Measurements from ENCODE around the gene VEGFA. TPM values are rescaled to one million over a fixed set of nuclear protein-coding genes. Genes with fewer than 3 reads are reported as not detected.

VEGFA gene
- polyA plus RNA-seq, 1 donor = 198 TPM

- H3K4me1 ChIP-seq (ENCODE audit: control insufficient read depth, insufficient read depth, low read length) = no peaks in the 10 kb centered on the region
- peaks cover 9% of the 10 kb centered on the region for H3K9me3 ChIP-seq (ENCODE audit: control insufficient read depth, low read depth, low read length)
- H3K36me3 ChIP-seq (ENCODE audit: control insufficient read depth, insufficient read depth, low read length) = no peaks in the 10 kb centered on the region
- DNase-seq = no peak
- H3K27ac ChIP-seq (ENCODE audit: low read length) = no peak overlapping the region
- no CpG with 5 or more reads among the region's 3 CpGs for WGBS (ENCODE audit: insufficient coverage, low lambda C conversion rate)
- H3K4me3 ChIP-seq (ENCODE audit: low read length) = no peak overlapping the region
- no peaks in the 10 kb centered on the region for H3K27me3 ChIP-seq (ENCODE audit: control insufficient read depth, insufficient read depth, low read length)
Measured at GRCh38 chr6:43727634-43728033, 42.4 kb upstream of the VEGFA start.

- DNase-seq = no peak
- WGBS (ENCODE audit: insufficient coverage, low lambda C conversion rate) = 100% methylated on average over 1 of the region's 2 CpGs
Measured at GRCh38 chr6:43728586-43728985, 41.4 kb upstream of the VEGFA start.

GRCh38 chr6:43729537-43729936 lies 40.5 kb upstream of the VEGFA start:
- H3K36me3 ChIP-seq (ENCODE audit: control insufficient read depth, insufficient read depth, low read length) = no peaks in the 10 kb centered on the region
- no peak for DNase-seq
- no CpG with 5 or more reads among the region's 6 CpGs for WGBS (ENCODE audit: insufficient coverage, low lambda C conversion rate)

More at GRCh38 chr6:43728586-43728985, 41.4 kb upstream of the VEGFA start:
- no peaks in the 10 kb centered on the region for H3K36me3 ChIP-seq (ENCODE audit: control insufficient read depth, insufficient read depth, low read length)
- peaks cover 9% of the 10 kb centered on the region for H3K9me3 ChIP-seq (ENCODE audit: control insufficient read depth, low read depth, low read length)
- no peak overlapping the region for H3K4me3 ChIP-seq (ENCODE audit: low read length)
- no peaks in the 10 kb centered on the region for H3K27me3 ChIP-seq (ENCODE audit: control insufficient read depth, insufficient read depth, low read length)
- no peak overlapping the region for H3K27ac ChIP-seq (ENCODE audit: low read length)
- H3K4me1 ChIP-seq (ENCODE audit: control insufficient read depth, insufficient read depth, low read length) = no peaks in the 10 kb centered on the region

GRCh38 chr6:43730634-43731033 lies 39.4 kb upstream of the VEGFA start:
- peaks cover 9% of the 10 kb centered on the region for H3K9me3 ChIP-seq (ENCODE audit: control insufficient read depth, low read depth, low read length)
- no peaks in the 10 kb centered on the region for H3K4me1 ChIP-seq (ENCODE audit: control insufficient read depth, insufficient read depth, low read length)
- DNase-seq = no peak
- no peaks in the 10 kb centered on the region for H3K36me3 ChIP-seq (ENCODE audit: control insufficient read depth, insufficient read depth, low read length)
- H3K27ac ChIP-seq (ENCODE audit: low read length) = no peak overlapping the region
- no peaks in the 10 kb centered on the region for H3K27me3 ChIP-seq (ENCODE audit: control insufficient read depth, insufficient read depth, low read length)
- H3K4me3 ChIP-seq (ENCODE audit: low read length) = no peak overlapping the region

More at GRCh38 chr6:43729537-43729936, 40.5 kb upstream of the VEGFA start:
- Histone ChIP-seq H3K27me3 (ENCODE audit: control insufficient read depth, insufficient read depth, low read length) (no peaks in the 10 kb centered on the region), H3K4me1 (ENCODE audit: control insufficient read depth, insufficient read depth, low read length) (no peaks in the 10 kb centered on the region), H3K4me3 (ENCODE audit: low read length) (no peak overlapping the region), H3K27ac (ENCODE audit: low read length) (no peak overlapping the region), H3K9me3 (ENCODE audit: control insufficient read depth, low read depth, low read length) (peaks cover 9% of the 10 kb centered on the region)

GRCh38 chr6:43733471-43734293 lies 36.3 kb upstream of the VEGFA start:
- H3K4me1 ChIP-seq (ENCODE audit: control insufficient read depth, insufficient read depth, low read length) = peaks cover 15% of the 10 kb centered on the region
- H3K9me3 ChIP-seq (ENCODE audit: control insufficient read depth, low read depth, low read length) = peaks cover 9% of the 10 kb centered on the region
- WGBS (ENCODE audit: insufficient coverage, low lambda C conversion rate) = no CpG with 5 or more reads among the region's 10 CpGs
- no peaks in the 10 kb centered on the region for H3K27me3 ChIP-seq (ENCODE audit: control insufficient read depth, insufficient read depth, low read length)
- no peaks in the 10 kb centered on the region for H3K36me3 ChIP-seq (ENCODE audit: control insufficient read depth, insufficient read depth, low read length)
- H3K4me3 ChIP-seq (ENCODE audit: low read length) = no peak overlapping the region
- no peak for DNase-seq
- no peak overlapping the region for H3K27ac ChIP-seq (ENCODE audit: low read length)

GRCh38 chr6:43734294-43734665 lies 35.7 kb upstream of the VEGFA start:
- DNase-seq = no peak
- WGBS (ENCODE audit: insufficient coverage, low lambda C conversion rate) = no CpG with 5 or more reads among the region's 3 CpGs
- peaks cover 9% of the 10 kb centered on the region for H3K9me3 ChIP-seq (ENCODE audit: control insufficient read depth, low read depth, low read length)

GRCh38 chr6:43735642-43736199 lies 34.3 kb upstream of the VEGFA start:
- Histone ChIP-seq H3K9me3 (ENCODE audit: control insufficient read depth, low read depth, low read length) (peaks cover 4% of the 10 kb centered on the region), H3K27me3 (ENCODE audit: control insufficient read depth, insufficient read depth, low read length) (no peaks in the 10 kb centered on the region), H3K4me1 (ENCODE audit: control insufficient read depth, insufficient read depth, low read length) (peaks cover 15% of the 10 kb centered on the region), H3K4me3 (ENCODE audit: low read length) (no peak overlapping the region), H3K36me3 (ENCODE audit: control insufficient read depth, insufficient read depth, low read length) (no peaks in the 10 kb centered on the region), H3K27ac (ENCODE audit: low read length) (no peak overlapping the region)
- no CpG with 5 or more reads among the region's 2 CpGs for WGBS (ENCODE audit: insufficient coverage, low lambda C conversion rate)
- DNase-seq = no peak

More at GRCh38 chr6:43734294-43734665, 35.7 kb upstream of the VEGFA start:
- Histone ChIP-seq H3K4me3 (ENCODE audit: low read length) (no peak overlapping the region), H3K27ac (ENCODE audit: low read length) (no peak overlapping the region), H3K27me3 (ENCODE audit: control insufficient read depth, insufficient read depth, low read length) (no peaks in the 10 kb centered on the region), H3K4me1 (ENCODE audit: control insufficient read depth, insufficient read depth, low read length) (peaks cover 15% of the 10 kb centered on the region), H3K36me3 (ENCODE audit: control insufficient read depth, insufficient read depth, low read length) (no peaks in the 10 kb centered on the region)

- no peaks in the 10 kb centered on the region for H3K9me3 ChIP-seq (ENCODE audit: control insufficient read depth, low read depth, low read length)
- no peaks in the 10 kb centered on the region for H3K36me3 ChIP-seq (ENCODE audit: control insufficient read depth, insufficient read depth, low read length)
- DNase-seq = peak; percentile 74 to 83
- H3K4me1 ChIP-seq (ENCODE audit: control insufficient read depth, insufficient read depth, low read length) = peaks cover 15% of the 10 kb centered on the region
- H3K27ac ChIP-seq (ENCODE audit: low read length) = peak overlapping the region; percentile 13
- H3K4me3 ChIP-seq (ENCODE audit: low read length) = no peak overlapping the region
- H3K27me3 ChIP-seq (ENCODE audit: control insufficient read depth, insufficient read depth, low read length) = no peaks in the 10 kb centered on the region
- no CpG with 5 or more reads among the region's 2 CpGs for WGBS (ENCODE audit: insufficient coverage, low lambda C conversion rate)
Measured at GRCh38 chr6:43736211-43736786, 33.7 kb upstream of the VEGFA start.

- Histone ChIP-seq H3K9me3 (ENCODE audit: control insufficient read depth, low read depth, low read length) (no peaks in the 10 kb centered on the region), H3K27me3 (ENCODE audit: control insufficient read depth, insufficient read depth, low read length) (no peaks in the 10 kb centered on the region), H3K4me3 (ENCODE audit: low read length) (no peak overlapping the region), H3K27ac (ENCODE audit: low read length) (peak overlapping the region; percentile 13), H3K4me1 (ENCODE audit: control insufficient read depth, insufficient read depth, low read length) (peaks cover 15% of the 10 kb centered on the region), H3K36me3 (ENCODE audit: control insufficient read depth, insufficient read depth, low read length) (no peaks in the 10 kb centered on the region)
- no peak for DNase-seq
- no CpG with 5 or more reads among the region's 2 CpGs for WGBS (ENCODE audit: insufficient coverage, low lambda C conversion rate)
Measured at GRCh38 chr6:43736844-43737243, 33.2 kb upstream of the VEGFA start.

- WGBS (ENCODE audit: insufficient coverage, low lambda C conversion rate) = no CpG with 5 or more reads among the region's 15 CpGs
- DNase-seq = no peak
Measured at GRCh38 chr6:43737272-43738081, 32.5 kb upstream of the VEGFA start.

More at GRCh38 chr6:43737272-43738081, 32.5 kb upstream of the VEGFA start:
- no peak overlapping the region for H3K27ac ChIP-seq (ENCODE audit: low read length)
- no peaks in the 10 kb centered on the region for H3K27me3 ChIP-seq (ENCODE audit: control insufficient read depth, insufficient read depth, low read length)
- no peak overlapping the region for H3K4me3 ChIP-seq (ENCODE audit: low read length)
- H3K9me3 ChIP-seq (ENCODE audit: control insufficient read depth, low read depth, low read length) = no peaks in the 10 kb centered on the region
- peaks cover 15% of the 10 kb centered on the region for H3K4me1 ChIP-seq (ENCODE audit: control insufficient read depth, insufficient read depth, low read length)
- no peaks in the 10 kb centered on the region for H3K36me3 ChIP-seq (ENCODE audit: control insufficient read depth, insufficient read depth, low read length)

Data from large intestine (tissue), 3 donors.